GM18502 (cell line): ENCODE measurements around the gene THUMPD3.

ENCODE experiments used
- ATAC-seq: cut with Tn5 transposase; IDR thresholded peaks from one replicate; pipeline ENCODE4 v1.9.1; 2021; ENCODE audit warnings: mild to moderate bottlenecking; ENCODE audit not compliant: unreplicated experiment, poor library complexity

Gene THUMPD3

DNA sequence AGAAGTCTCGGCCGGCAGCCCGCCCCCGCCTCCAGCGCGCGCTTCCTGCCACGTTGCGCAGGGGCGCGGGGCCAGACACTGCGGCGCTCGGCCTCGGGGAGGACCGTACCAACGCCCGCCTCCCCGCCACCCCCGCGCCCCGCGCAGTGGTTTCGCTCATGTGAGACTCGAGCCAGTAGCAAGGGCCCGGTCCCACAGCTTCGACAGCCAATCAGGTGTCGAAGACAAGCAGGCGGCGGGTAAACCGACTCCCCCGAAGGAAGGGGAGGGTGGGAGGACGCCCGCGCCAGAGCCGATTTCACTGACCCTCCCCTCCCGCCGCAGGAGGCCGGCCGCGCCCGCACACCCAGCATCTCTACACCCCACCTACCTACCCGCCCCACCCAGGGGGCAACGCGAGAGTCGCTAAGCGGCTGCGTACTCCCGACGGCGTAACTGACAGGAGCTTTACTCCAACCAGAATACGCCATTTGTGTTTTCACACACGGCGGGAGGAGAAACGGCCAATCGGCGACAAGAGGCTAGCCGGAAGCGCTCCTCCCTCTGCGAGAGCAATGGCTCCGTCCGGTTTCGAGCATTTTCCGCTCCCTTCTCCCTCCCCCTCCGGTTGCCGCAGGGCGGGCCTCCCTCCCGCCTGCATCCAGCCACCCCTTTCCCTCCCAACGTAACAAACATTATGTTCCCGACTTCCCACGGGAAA is 33.9 kb downstream of the THUMPD3 start:
- peak; percentile 73 for ATAC-seq

DNA sequence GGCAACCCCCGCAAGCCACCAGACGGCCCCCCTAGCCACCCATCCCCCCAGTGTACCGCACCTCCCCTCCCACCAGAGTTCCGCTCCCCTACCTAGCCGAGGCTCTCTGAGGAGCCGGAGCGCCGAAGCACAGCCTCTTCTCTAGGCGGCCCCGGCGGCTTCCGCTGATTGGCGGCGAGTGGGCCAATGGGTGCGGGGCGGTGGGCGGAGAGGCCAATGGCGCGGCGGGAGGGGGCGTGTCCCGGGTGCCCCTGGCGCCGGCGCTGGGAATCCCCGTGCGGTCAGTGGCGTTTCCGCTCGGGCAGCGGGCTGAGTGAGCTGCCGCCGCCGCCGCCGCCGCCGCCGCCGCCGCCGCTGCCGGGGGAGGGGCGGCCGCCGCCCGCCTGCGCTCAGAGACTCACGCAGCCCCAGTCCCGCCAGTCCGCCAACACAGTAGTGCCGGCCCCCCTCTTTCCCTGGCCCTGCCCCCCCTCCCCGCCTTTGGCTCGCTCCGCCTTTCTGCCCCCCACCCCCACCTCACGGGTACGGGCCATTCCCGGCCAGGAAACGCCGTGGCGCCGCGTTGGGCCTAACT is 34.6 kb downstream of the THUMPD3 start, which contains the start of gene SETD5:
Gene SETD5, plus strand, starts transcription at position 284 of the 574 bp plus-strand sequence. CDS start 31,324 bp downstream, outside the sequence.
- ATAC-seq = peak; percentile 57

DNA sequence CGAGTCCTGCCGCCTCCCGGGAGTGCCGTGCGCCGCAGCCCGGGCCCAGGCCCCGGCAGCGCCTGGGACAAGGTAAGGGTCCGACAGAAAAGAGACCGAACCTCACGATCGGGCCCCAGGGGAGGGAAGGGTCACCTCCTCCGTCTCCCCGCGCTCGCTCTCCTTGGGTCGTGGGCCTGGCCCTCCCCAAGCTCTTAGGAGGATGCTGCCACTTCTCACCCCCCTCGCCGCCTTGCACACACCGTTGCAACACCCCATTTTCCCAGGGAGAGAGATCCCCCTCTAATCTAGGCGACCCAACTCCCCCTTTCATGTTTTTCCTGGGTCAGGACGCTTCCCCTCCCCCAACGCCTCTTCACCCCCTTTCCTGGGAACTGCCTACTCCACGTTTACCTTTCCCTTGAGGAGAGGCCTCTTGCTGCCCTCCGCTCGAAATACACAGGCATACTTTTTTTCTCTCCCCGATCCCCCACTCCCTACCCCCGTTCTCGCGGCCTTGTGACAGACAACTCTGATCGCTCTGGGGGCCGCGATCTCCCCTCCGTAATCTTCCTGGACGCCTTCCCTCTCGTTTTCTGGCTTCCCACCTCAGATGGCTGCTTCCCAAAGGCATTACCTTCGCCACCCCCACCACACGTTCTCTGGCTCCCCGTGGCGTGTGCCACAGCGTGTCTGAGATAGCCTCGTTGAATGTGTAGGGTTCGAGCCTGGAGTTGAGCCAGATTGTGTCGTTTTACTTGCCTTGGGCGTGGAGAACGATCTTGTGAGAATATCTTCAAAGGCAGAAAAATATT is 35.2 kb downstream of the THUMPD3 start:
- ATAC-seq = no peak

DNA sequence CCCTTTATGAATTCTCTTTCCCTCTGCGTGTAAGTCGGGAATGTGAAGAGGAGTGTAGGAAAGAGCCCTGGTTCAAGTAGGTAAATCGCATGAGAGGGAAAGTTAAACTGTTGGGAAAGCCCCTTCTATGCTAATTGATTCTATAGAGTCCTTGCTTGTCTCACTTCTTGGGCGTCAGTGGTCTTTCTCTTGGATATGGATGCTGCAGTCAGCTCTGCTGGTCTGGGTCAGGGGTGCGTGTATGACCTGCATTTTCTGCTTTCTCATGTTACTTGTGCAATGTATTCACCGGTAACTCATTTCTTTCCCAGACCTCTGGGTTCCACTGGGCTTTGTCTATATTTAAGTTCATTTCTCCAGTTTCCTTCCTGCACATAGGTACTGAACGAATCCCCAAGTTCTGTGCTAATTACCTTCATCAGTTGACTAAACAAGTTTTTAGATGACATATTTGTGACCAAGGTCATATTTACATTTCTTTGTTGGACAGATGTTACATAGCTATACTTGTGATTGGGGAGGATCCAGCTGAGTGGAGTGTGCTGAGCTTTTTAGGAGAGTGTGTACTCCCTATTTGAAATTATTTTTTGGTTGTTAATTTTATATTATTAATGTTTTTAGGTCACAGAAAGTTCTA is 36.0 kb downstream of the THUMPD3 start:
- ATAC-seq = no peak

DNA sequence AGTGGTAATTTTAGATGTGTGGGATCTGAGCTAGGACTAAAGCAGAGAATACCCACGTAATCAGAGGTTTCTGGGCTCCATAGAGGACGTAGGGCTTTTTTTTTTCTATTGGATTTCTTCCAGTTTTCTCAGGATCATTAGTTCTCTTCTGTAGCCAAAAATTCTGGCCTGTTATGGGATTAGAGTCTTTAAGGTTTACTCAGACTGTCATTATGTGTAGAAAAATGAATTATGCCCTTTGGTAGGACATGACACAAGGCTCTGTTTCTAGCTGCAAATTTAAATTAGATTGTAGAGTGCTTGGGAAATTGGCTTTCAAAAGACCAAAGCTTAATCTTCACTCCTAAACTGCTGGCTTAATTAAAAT is 36.5 kb downstream of the THUMPD3 start:
- ATAC-seq = no peak

DNA sequence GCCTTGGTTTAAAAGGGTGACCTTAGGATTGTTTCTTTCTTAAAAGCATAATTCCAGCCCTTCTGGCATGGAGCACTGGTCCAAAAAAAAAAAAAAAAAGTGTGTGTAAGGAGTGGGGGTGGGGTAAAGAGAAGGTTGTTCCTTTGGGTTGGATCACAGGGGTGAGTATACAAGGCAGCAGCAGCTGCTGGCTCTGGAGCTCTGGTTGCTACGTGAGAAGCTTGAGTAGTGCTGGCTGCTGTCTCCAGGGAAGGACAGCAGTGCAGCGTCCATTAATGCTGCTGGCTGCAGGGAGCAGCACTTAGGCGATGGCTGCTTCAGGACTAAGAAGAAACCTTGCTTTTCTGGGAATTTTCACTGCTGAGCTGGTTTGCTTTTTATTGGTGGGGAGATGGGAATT is 36.9 kb downstream of the THUMPD3 start:
- no peak for ATAC-seq

DNA sequence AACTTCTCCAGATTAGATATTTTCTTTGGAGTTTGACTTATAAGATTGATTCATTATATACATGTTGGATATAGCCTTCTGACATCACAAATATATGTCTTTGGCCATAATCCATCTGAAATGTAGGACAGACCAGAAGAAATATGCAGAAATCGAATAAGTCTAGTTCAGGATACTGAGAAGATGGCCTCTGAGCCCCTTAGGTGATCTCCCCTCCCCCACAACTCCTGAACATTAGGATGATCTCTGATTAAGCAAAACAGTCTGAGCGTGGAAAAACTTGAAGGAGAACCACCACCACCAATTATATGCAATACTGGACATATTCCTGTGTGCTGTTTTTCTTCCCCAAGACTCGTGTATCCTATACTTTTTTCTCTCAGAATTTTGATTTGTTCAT is 37.8 kb downstream of the THUMPD3 start:
- ATAC-seq = no peak

DNA sequence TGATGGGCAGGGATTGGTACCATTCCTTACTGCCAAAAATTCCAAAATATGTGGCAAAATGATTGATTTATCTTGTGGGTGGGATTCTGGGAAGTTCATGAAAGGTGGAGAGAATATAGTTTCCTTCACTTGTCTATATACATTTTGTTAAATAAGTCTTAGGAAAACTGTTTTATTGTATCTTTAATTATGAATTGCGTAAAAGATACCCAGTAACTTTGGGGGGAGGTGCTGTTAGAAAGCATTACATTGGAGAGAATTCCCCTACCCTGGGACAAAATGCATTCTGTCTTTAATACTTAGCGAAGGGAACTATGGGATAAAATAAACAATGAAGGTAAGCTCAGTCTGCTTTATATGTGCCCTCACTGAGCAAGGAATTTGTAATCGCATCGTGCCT is 39.1 kb downstream of the THUMPD3 start:
- ATAC-seq = no peak

DNA sequence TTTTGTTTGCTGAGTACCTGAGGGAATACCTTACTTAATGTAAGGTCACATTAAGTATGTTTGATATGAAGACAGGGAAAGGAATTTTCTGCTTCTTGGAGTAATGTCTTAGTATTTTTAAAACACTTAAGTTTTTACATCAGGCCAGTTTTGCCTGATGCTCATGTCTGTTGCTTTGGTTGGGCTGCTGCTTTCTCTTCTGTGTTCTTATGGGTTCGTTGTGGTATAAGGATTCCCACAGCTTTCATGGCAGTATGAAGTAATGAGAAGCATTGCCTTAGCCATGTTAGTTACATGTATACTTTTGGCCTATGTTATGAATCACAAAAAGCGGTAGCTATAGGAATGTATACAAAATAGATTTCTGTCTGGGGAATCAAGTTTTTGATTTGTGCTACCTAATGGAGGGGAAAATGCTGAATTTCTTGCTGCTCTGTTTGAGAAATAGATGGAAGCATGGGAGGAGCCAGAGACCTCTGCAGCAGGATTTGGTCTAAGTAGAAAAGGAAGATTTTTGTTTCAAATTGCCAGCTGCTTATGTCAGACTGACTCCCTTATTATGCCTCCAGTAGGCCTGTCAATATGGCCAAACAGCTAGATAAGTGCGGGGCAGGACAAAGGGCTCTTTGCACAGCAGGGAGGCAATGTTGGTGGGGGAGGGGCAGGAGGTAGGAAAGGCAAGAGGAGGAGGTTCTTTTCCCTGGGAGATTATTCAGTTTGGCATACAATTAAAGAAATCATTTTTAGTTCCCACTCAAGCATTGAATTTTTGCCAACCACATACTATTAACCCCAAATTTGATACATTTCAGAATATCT is 39.8 kb downstream of the THUMPD3 start:
- no peak for ATAC-seq

DNA sequence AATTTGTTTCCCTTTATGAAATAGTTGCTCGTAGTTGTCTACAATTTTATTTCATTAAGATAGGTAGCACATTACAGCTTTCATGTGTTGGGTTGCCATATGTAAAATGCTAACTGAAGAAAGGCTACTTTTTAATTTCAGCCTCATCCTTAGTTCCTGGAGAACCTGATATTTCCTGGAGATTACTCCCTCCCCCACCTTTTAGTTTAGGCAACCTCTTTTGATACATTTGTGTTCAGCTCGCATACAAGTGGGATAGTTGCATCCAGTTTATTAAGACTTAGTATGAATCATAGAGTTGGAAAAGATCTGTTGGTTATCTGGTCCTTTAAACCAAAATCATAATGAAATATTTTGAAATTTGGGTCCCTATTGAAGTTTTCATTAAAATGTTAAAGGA is 40.6 kb downstream of the THUMPD3 start:
- no peak for ATAC-seq

DNA sequence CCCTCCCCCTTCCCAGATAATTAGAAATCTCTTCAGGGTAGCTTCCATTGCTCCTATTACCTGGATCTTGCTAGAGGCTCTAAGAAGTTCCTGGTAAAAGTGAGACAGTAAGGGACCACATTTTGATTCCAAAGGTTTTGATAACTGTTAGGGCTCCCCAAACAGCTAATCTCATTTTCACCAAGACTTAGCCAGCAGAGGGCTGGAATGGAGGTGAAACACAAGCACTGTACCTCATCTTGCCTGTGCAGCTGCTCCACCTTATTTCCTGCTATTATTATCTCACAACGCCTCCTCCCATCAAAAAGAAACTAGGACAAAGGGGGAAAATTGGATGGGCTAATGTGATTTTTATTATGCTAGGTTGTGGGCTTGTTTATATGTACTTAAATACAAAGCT is 41.8 kb downstream of the THUMPD3 start:
- peak; percentile 53 for ATAC-seq

DNA sequence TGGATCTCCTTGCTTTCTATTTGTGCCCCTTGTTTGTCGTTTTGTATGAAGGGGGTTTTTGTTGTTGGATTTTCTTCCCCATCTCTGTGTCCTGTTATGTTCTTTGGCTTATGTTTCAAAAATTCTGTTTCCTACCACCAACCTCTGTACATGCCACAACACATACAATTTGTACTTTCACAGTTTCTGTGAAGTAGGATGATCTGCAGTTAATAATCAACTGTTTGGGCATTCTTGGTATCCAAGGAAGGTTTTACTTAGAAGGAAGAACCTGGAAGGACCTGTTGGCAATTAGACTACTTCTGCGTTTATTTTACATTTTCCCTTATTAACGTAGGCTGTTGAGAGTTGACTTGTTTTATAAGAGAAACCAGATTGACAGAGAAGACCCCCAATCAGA is 42.9 kb downstream of the THUMPD3 start:
- ATAC-seq = no peak

DNA sequence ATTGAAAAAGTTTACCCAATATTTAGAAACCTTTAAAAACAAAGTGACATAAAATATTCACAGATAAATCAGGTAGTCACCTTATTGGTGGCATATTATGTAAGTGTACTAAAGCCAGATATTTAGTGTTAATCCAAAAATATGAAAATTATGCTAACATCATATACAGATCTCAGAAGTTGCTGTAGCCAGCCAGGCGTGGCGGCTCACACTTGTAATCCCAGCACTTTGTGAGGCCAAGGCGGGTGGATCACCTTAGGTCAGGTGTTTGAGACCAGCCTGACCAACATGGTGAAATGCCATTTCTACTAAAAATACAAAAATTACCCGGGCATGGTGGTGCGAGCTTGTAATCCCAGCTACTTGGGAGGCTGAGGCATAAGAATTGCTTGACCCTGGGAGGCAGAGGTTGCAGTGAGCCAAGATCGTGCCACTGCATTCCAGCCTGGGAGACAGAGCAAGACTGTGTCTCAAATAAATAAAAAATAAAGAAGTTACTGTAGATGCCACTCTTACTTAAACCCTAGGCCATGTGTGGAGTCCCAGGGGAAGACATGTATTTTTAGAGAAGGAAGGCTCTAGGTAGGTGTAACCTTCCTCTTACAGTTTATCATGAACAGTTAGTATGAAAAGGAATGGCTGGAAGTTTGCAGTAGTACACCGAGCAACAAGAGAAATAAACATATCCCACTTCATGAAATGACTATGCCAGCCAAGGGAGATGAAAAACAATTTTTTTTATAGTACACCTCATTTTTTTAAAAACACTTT is 44.2 kb downstream of the THUMPD3 start:
- no peak for ATAC-seq

DNA sequence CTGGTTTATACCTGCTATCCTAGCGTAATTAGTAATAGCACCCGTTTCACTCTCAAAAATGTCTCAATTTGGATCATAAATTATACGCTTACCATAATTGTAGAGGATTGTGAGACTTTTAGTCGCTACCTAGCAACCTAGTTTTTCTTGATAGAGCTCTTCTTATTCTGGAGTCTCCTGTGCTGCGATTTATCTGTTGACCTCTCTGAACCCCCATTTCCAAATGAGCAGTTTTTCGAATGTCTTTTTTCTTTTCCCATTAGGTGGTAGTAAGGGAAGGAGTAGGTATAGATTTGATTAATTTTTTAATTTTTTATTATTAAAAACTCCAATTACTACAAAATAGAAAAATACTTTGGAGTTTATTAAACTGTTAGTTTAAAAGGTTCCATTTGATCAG is 45.2 kb downstream of the THUMPD3 start:
- ATAC-seq = no peak

DNA sequence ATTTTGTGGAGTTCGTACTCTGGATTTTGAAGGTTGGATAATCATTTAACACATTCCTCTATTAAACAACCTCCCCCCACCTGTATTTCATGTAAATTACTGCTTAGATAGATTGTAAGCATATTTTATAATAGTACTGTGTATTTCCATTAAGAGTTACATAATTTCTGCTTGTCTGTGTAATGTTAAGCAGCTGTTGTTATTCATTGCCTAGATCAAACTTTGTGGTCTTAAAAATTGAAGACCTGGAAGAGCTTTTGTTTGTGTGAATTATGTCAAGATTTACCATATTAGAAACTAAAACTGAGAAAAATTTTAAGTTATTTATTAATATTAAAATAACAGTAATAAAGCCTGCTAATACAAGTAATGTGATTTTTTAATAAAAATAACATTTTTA is 45.7 kb downstream of the THUMPD3 start:
- no peak for ATAC-seq

DNA sequence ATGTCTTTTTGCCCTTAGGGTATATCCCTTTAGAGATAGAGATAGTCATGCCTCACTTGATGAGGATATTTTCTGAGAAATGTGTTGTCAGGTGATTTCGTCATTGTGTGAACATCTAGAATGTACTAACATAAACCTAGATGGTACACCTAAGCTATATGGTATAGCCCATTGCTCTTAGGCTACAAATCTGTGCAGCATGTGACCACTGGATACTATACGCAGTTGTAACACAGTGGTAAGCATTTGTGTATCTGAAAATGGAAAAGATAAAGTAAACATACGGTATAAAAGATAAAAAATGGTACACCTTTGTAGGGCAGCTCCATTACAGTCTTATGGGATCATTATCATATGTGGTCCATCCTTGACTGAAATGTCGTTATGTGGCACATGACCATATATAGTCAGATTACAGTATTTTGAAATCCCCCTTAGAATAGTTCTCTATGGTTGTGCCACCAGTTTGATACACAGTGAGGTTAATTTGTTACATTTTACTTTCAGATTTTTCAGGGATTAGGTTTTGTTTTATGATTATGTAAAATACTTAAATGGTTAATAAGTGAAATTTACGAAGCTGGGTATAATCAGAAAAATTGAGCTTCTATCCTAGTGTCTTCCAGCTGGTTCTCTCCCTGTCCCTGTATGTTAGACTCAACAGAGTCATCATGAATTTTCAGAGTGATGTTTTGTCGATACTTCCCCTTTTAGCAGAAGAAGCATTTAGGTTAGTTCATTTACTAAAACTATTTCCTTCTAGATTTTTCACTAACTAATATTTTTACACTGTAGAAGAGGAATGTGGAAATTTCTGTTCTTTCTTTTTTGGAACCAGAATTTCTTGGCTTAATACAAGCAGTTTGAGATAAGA is 47.4 kb downstream of the THUMPD3 start:
- no peak for ATAC-seq

DNA sequence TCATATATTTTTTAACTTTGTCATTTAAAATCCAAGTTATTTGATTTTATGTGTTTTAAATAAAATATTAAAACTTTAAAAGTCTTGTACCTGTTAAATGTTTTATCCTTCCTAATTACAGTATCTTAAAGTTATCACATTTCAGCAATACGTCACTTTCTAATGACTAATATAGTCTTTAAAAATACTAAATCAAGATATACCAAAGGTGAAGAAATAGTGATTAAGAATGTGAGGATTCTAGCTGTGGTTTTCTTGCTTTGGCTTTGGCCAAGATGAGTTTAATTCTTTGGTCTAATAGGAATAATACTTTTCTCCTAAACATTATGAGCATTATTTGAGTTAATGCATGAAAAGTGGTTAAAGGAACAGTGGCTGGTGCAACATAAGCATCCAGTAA is 48.4 kb downstream of the THUMPD3 start:
- ATAC-seq = no peak

DNA sequence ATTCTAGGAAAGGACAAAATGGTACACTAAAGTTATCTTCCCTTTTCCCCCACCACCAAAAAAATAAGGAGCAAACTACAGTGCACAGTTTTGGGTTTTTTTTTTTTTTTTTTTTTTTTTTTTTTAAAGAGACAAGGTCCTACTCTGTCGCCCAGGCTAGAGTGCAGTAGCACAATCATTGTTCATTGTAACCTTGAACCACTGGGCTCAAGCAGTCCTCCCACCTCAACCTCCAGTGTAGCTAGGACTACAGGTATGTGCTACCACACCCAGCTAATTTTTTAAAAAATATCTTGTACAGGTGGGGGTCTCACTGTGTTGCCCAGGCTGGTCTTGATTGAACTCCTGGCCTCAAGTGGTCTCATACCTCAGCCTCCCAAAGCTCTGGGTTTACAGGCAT is 49.4 kb downstream of the THUMPD3 start:
- no peak for ATAC-seq

DNA sequence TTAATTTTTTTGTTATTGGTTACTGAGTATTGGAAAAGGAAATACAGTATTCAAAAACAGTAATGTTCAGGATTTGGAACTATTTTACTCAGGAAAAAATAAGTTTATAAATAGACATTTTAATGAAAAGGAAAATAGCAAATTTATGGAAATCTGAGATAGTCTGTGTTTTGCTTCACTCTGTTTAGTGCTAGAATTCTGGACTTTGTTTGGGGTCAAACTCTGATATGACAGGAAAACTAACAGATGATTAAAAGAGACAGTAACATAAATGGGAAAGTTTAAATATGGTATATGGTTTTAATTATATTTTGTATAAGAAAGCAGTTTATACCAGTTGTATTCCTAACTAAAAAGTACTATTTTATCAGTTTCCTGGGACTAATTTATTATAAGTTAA is 52.0 kb downstream of the THUMPD3 start:
- ATAC-seq = no peak
